ENCODE results near the gene MINDY2.

DNA sequence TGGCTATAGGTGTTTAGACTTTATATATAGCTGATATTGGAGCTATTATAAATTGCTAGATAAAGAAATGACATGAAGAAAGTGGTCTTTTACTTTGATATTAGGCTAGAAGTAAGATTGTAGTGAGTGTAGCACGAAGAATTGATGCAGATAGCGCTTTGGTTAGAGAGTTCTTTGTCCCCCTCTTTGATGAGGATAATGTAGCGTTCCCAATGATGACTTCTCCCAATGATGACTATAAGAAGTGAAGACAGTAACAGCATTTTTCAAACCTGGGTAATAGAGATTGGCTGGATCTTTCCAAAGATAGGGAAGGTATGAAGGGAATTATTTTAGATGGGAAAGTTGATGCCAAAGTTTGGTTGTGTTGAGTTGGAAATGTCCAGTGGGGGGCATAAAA is 4.3 kb downstream of the MINDY2 start:
- TF ChIP-seq RAD21 (IDR thresholded peaks at IDR 0.05) (no peak), YY1 (IDR thresholded peaks at IDR 0.05) (no peak), FOXA1 (IDR thresholded peaks at IDR 0.05) (no peak), RXRA (IDR thresholded peaks at IDR 0.05) (no peak), SP1 (IDR thresholded peaks at IDR 0.05) (no peak), JUND (IDR thresholded peaks at IDR 0.05) (no peak), TAF1 (conservative IDR thresholded peaks at IDR 0.05) (no peak), NR2F2 (IDR thresholded peaks at IDR 0.05) (no peak)
- TF ChIP-seq, protein P1, sequence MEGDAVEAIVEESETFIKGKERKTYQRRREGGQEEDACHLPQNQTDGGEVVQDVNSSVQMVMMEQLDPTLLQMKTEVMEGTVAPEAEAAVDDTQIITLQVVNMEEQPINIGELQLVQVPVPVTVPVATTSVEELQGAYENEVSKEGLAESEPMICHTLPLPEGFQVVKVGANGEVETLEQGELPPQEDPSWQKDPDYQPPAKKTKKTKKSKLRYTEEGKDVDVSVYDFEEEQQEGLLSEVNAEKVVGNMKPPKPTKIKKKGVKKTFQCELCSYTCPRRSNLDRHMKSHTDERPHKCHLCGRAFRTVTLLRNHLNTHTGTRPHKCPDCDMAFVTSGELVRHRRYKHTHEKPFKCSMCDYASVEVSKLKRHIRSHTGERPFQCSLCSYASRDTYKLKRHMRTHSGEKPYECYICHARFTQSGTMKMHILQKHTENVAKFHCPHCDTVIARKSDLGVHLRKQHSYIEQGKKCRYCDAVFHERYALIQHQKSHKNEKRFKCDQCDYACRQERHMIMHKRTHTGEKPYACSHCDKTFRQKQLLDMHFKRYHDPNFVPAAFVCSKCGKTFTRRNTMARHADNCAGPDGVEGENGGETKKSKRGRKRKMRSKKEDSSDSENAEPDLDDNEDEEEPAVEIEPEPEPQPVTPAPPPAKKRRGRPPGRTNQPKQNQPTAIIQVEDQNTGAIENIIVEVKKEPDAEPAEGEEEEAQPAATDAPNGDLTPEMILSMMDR (IDR thresholded peaks at IDR 0.05; ENCODE audit: low read depth, low read length, missing input control): no peak
- TF ChIP-seq, protein P2, sequence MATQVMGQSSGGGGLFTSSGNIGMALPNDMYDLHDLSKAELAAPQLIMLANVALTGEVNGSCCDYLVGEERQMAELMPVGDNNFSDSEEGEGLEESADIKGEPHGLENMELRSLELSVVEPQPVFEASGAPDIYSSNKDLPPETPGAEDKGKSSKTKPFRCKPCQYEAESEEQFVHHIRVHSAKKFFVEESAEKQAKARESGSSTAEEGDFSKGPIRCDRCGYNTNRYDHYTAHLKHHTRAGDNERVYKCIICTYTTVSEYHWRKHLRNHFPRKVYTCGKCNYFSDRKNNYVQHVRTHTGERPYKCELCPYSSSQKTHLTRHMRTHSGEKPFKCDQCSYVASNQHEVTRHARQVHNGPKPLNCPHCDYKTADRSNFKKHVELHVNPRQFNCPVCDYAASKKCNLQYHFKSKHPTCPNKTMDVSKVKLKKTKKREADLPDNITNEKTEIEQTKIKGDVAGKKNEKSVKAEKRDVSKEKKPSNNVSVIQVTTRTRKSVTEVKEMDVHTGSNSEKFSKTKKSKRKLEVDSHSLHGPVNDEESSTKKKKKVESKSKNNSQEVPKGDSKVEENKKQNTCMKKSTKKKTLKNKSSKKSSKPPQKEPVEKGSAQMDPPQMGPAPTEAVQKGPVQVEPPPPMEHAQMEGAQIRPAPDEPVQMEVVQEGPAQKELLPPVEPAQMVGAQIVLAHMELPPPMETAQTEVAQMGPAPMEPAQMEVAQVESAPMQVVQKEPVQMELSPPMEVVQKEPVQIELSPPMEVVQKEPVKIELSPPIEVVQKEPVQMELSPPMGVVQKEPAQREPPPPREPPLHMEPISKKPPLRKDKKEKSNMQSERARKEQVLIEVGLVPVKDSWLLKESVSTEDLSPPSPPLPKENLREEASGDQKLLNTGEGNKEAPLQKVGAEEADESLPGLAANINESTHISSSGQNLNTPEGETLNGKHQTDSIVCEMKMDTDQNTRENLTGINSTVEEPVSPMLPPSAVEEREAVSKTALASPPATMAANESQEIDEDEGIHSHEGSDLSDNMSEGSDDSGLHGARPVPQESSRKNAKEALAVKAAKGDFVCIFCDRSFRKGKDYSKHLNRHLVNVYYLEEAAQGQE (IDR thresholded peaks at IDR 0.05): no peak
- TF ChIP-seq, protein P3, sequence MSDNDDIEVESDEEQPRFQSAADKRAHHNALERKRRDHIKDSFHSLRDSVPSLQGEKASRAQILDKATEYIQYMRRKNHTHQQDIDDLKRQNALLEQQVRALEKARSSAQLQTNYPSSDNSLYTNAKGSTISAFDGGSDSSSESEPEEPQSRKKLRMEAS (IDR thresholded peaks at IDR 0.05): no peak
- TF ChIP-seq, protein P4, sequence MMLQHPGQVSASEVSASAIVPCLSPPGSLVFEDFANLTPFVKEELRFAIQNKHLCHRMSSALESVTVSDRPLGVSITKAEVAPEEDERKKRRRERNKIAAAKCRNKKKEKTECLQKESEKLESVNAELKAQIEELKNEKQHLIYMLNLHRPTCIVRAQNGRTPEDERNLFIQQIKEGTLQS (IDR thresholded peaks at IDR 0.05): no peak
- TF ChIP-seq, protein P5, sequence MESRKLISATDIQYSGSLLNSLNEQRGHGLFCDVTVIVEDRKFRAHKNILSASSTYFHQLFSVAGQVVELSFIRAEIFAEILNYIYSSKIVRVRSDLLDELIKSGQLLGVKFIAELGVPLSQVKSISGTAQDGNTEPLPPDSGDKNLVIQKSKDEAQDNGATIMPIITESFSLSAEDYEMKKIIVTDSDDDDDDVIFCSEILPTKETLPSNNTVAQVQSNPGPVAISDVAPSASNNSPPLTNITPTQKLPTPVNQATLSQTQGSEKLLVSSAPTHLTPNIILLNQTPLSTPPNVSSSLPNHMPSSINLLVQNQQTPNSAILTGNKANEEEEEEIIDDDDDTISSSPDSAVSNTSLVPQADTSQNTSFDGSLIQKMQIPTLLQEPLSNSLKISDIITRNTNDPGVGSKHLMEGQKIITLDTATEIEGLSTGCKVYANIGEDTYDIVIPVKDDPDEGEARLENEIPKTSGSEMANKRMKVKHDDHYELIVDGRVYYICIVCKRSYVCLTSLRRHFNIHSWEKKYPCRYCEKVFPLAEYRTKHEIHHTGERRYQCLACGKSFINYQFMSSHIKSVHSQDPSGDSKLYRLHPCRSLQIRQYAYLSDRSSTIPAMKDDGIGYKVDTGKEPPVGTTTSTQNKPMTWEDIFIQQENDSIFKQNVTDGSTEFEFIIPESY (IDR thresholded peaks at IDR 0.05): no peak

Measured in liver (tissue), 3 donors.